ENCODE results near the gene PIGU.

GRCh38 chr20:34717230-34718095 lies 40.6 kb upstream of the PIGU start:
- TF ChIP-seq GATA2 (IDR thresholded peaks at IDR 0.05; ENCODE audit: low read depth, low read length), result no peak
- TF ChIP-seq GATA3 (IDR thresholded peaks at IDR 0.05; ENCODE audit: low read depth, low read length), result no peak

All from SH-SY5Y (cell line).